BJ (cell line): ENCODE results near the gene CIRBP. TPM values are rescaled to one million over a fixed set of nuclear protein-coding genes. Genes with fewer than 3 reads are reported as not detected.

Experiments used
- CTCF ChIA-PET: fragments of 350-600 bp; formaldehyde crosslinking; extraction: SDS; loops from one replicate; lab custom pipeline; 2021; ENCODE audit warnings: antibody characterized with exemption, inconsistent platforms; lab: Yijun Ruan, JAX
- POLR2A ChIA-PET: fragments of 300-600 bp; sonication (Branson Sonifier 250); formaldehyde crosslinking; extraction: SDS; loops from one replicate; lab custom pipeline; 2021; ENCODE audit warnings: antibody characterized with exemption; lab: Charles Lee
- DNase-seq: peaks from one replicate; pipeline ENCODE4 v3.0.0-alpha.2; 2011; ENCODE audit warnings: low read depth
- H3K27me3 ChIP-seq: 2 replicates; pipeline ENCODE4 v1.6.0; 2011; ENCODE audit warnings: low read length; ENCODE audit not compliant: control insufficient read depth, insufficient read depth
- H3K36me3 ChIP-seq: 2 replicates; pipeline ENCODE4 v1.5.1; 2011; ENCODE audit warnings: low read length; ENCODE audit not compliant: control insufficient read depth, insufficient read depth
- H3K4me3 ChIP-seq: 2 replicates; pipeline ENCODE4 v1.5.1; 2011; ENCODE audit warnings: low read depth, mild to moderate bottlenecking, control low read depth, low read length
- polyA plus RNA-seq: library from polyadenylated mRNA; depleted of rRNA; stranded (reverse); fragments of >200 nt; gene quantifications from 2 replicates; pipeline ENCODE4 v1.2.3, GENCODE V29; 2011
- TF ChIP-seq, protein P1 (sequence below): IDR thresholded peaks from 2 replicates; pipeline ENCODE4 v1.5.1; 2011; ENCODE audit warnings: low read depth, mild to moderate bottlenecking, control low read depth, inconsistent platforms, low read length, moderate library complexity; ENCODE audit not compliant: insufficient read depth

The CIRBP gene
- polyA plus RNA-seq, 1 experiment = 342 TPM

DNA sequence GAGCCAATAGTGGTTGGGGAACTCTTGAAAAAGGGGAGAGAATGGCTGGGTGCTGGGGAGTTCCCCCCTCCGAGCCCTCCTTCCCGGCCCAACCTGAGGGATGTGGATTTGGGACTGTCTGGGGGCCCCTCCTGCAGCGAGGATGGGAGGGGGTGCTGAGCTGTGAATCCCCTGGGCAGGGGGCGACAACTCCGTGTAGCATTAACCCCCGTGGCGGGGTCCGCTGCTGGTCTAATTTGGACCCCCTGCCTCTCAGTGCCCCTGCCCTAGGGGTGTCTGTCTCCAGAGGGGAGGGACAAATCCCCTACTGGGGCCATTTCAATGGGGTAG, 11.0 kb upstream of the CIRBP start:
- no peak for DNase-seq
- TF ChIP-seq, protein P1, sequence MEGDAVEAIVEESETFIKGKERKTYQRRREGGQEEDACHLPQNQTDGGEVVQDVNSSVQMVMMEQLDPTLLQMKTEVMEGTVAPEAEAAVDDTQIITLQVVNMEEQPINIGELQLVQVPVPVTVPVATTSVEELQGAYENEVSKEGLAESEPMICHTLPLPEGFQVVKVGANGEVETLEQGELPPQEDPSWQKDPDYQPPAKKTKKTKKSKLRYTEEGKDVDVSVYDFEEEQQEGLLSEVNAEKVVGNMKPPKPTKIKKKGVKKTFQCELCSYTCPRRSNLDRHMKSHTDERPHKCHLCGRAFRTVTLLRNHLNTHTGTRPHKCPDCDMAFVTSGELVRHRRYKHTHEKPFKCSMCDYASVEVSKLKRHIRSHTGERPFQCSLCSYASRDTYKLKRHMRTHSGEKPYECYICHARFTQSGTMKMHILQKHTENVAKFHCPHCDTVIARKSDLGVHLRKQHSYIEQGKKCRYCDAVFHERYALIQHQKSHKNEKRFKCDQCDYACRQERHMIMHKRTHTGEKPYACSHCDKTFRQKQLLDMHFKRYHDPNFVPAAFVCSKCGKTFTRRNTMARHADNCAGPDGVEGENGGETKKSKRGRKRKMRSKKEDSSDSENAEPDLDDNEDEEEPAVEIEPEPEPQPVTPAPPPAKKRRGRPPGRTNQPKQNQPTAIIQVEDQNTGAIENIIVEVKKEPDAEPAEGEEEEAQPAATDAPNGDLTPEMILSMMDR = no peak
- Histone ChIP-seq H3K27me3 (no peaks in the 10 kb centered on the region), H3K4me3 (no peak overlapping the region), H3K36me3 (peaks cover 44% of the 10 kb centered on the region)
- ChIA-PET CTCF (interaction anchor here (12.8 kb wide), 1 partner anchor 14 kb away, joined by 437 read pairs; the partner anchor contains the start of gene ATP5F1D), POLR2A (interaction anchor here (0.7 kb wide), 1 partner anchor 9 kb away, joined by 6 read pairs; no protein-coding TSS in a partner anchor)

DNA sequence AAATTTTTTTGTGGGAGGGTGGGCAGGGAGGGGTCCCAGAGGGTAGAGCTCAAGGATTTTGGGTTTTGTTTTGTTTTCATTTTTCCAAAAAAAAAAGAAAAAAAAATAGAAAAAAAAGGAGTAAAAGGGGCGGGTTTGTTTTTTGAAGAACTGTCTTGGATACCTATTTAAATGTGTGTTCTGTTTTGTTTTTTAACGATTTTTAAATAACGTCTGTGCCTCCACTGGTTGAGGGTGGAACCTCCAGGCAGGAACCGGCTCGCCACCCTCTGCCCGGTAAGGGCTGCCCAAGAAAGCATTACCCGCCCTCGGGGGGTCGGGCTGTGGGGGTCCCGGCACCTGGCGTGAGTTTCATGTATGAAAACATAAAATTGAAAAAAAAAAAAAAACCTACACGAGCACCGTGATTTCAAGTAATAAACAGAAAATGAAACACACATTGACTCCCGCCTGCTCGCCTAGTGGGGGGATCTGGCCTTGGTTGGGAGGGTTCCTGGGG, 10.4 kb upstream of the CIRBP start:
- DNase-seq = no peak
- H3K27me3 ChIP-seq = no peaks in the 10 kb centered on the region
- TF ChIP-seq, protein P1 = no peak
- POLR2A ChIA-PET = interaction anchor here (0.6 kb wide), 2 partner anchors 8 to 336 kb away, joined by 8 to 20 read pairs; no protein-coding TSS in a partner anchor
- H3K36me3 ChIP-seq = peaks cover 43% of the 10 kb centered on the region
- no peak overlapping the region for H3K4me3 ChIP-seq
- CTCF ChIA-PET = interaction anchor here (0.9 to 12.8 kb wide), 3 partner anchors 9 to 15 kb away, joined by 3 to 437 read pairs (median 3); partner anchors contain the start of gene ATP5F1D

DNA sequence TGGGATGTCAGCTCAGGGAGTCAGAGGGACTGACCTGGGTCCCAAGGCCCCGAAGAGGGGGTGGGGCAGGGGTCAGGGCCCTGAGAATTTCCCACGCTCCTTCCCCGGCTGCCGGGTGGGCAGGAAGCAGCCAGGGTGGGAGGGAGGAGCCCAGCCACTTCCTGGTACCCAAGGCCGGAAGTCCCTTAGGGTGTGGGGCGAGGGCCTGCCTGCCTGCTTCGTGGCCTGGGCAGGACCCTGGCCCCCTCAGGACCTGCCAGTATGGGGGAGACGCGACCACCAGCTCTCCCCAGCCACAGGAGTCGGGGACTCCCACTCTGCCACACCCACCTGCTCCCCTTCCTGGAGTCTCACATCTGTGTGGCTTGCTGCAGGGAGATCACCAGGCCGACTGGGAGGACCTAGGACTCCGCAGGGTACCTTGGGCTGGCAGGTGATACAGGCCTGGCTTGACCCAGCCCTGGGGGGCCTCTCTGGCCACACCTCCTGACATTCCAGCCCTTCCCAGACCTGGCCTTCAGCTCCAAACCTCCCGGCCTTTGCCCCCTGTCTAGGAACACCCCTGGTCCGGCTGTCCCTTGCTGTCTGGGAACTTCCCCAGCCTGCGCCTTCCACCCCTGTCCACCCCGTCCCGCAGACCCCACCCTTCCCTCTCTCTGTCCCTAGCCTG, 9.8 kb upstream of the CIRBP start:
- no peak overlapping the region for H3K4me3 ChIP-seq
- no peaks in the 10 kb centered on the region for H3K27me3 ChIP-seq
- ChIA-PET CTCF (interaction anchor here (0.9 to 12.8 kb wide), 3 partner anchors 9 to 16 kb away, joined by 3 to 437 read pairs (median 3); partner anchors contain the start of gene ATP5F1D), POLR2A (interaction anchor here (0.6 kb wide), 2 partner anchors 8 to 337 kb away, joined by 8 to 20 read pairs; no protein-coding TSS in a partner anchor)
- TF ChIP-seq, protein P1 = no peak
- DNase-seq = no peak
- H3K36me3 ChIP-seq = peaks cover 38% of the 10 kb centered on the region

DNA sequence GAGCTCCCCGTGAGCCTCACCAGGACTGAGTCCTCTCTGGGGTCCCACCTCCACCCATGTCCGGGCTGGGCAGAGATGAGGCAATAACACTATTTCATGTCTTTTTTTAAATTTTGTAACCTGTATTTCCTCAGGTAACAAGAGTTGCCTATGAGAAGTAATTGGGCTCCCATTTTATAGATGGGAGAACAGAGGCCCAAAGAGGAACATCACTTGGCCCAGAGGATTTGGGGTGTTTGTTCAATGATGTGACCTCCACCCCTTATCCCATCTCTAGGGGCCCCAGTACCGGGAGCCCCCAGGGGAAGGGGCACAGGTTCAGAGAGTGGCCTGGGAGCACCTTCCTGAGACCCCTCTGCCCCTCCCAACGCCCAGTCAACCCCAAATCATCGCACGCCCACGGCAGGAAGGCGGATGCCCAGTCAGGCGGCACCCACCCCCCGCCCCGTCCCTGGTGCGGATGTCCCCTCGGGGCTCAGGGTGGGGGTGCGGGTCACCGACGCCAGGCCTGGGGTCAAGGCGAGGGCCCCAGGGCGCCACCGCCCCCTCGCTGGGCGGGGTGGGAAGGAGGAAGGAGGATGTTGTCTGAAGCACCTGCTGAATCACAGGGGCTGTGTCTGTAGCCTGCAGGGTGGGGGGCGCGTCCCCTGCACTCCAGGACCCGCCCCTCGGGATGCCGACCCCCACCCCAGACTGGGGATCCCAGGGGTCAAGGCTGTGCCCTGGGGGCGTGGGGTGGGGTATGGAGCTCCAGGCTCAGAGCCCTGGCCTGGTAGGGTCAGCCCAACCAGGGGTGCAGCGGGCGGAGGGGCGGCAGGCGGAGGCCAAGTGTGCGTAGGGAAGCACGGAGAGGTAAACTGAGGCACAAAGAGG, 9.0 kb upstream of the CIRBP start:
- Histone ChIP-seq H3K27me3 (no peaks in the 10 kb centered on the region), H3K4me3 (no peak overlapping the region), H3K36me3 (peaks cover 30% of the 10 kb centered on the region)
- CTCF ChIA-PET = interaction anchor here (1.3 to 12.8 kb wide), 2 partner anchors 8 to 16 kb away, joined by 3 to 437 read pairs; partner anchors contain the start of gene ATP5F1D
- POLR2A ChIA-PET = interaction anchor here (1.0 kb wide), 1 partner anchor 9 kb away, joined by 6 read pairs; the partner anchor contains the start of gene CIRBP
- TF ChIP-seq, protein P1 = no peak
- DNase-seq = no peak
